NCI-H2029 treated with DMSO at 0.1 percent for 48 hours (cell line): Measurements from ENCODE around the gene TAF6.

Experiments
- DNase-seq: peaks from one replicate; lab custom pipeline; 2025; lab: John Stamatoyannopoulos, UW

The TAF6 gene

DNA sequence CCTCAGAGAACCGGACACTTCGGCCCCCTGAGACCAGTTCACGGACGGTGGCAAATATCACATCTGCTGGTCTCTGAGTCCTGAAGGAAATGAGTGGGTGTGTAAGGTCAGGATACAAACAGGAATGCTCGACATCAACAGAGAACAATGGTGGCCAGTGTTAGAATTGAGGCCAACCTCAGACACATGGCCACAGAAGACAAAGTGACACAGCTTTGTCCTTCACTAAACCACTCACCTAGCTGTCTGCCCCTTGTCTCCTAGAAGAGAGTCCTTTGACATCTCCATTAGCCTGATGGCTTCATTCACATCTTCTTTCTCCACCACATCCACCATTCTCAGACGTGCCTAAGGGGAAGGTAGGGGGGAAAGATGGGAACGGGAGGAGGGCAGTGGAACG lies 26.1 kb downstream of the TAF6 start:
- no peak for DNase-seq

DNA sequence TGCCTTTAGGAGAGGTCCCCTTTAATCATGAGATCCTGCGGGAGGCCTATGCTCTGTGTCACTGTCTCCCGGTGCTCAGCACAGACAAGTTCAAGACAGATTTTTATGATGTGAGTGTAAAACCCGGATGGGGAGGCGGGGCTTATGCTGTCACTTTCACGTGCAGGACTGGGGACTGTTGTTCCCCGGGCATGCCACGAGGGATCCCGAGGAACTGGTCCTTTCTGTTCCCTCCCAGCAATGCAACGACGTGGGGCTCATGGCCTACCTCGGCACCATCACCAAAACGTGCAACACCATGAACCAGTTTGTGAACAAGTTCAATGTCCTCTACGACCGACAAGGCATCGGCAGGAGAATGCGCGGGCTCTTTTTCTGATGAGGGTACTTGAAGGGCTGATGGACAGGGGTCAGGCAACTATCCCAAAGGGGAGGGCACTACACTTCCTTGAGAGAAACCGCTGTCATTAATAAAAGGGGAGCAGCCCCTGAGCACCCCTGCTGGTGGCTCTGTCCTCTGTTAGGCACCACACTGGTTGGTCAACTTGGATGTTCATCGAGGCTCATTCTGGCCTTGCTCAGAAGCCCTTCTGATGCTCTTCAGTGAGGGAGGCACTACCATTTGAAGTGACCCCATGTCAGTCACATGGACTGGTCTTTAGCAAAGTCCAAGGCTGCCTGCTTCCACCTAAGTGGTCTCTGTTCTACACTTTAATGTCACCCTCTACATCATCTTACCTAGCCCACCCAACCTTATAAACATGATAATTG lies 27.6 kb downstream of the TAF6 start:
- no peak for DNase-seq

DNA sequence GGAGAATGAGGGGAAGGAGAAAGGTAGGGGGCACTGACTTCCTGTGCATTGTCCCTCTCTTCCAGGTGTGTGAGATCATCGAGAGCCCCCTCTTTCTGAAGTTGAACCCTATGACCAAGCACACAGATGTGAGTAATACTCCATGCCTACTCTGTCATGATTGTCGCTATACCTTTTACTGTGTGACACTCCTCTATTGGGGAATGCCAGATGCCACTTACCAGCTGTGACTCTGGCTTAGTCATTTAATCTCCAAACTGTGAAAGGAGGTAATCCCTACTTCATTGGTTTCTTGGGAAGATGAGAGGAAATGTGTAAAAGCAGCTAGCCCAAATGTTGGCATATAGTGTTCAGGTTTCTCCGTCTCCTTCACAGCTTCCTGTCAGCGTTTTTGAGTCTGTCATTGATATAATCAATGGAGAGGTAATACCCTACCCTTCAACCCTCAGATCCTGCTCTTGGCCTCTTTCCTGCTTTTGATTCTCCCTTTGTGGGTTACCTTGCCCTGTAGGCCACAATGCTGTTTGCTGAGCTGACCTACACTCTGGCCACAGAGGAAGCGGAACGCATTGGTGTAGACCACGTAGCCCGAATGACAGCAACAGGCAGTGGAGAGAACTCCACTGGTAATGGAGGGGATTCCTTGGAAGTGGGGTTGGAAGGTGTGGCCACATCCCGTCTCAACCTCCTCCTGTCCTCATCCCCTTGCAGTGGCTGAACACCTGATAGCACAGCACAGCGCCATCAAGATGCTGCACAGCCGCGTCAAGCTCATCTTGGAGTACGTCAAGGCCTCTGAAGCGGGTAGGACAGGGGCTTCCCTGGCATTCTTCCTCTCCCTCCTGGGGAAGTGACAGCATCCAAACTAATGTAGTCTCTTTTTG lies 28.4 kb downstream of the TAF6 start:
- no peak for DNase-seq

DNA sequence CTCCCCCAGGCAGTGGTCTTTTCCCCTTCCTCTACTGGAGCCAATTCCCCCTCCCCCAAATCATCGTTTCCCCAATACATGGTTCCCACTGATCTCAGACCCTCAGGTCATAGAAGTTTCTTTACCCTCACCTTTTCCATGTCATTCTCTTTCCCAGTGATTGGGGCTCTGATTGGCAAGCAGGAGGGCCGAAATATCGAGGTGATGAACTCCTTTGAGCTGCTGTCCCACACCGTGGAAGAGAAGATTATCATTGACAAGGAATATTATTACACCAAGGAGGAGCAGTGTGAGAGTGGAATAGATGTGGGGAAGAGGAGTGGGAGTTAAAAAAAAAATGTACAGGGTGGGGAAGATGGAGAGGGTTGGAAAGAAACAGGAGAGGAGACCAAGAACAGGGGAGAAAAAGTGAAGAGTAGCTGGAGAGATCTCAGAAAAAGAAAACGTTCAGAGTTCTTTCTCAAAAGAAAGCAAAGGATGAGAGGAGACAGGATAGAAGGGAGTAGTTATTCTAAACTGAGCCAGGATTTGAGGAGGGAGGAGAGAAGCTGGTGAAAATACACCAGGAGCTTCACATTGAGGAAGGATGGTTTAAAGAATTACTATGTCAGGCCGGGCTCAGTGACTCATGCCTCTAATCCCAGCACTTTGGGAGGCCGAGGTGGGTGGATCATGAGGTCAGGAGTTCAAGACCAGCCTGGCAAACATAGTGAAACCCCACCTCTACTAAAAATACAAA lies 29.5 kb downstream of the TAF6 start:
- no peak for DNase-seq

DNA sequence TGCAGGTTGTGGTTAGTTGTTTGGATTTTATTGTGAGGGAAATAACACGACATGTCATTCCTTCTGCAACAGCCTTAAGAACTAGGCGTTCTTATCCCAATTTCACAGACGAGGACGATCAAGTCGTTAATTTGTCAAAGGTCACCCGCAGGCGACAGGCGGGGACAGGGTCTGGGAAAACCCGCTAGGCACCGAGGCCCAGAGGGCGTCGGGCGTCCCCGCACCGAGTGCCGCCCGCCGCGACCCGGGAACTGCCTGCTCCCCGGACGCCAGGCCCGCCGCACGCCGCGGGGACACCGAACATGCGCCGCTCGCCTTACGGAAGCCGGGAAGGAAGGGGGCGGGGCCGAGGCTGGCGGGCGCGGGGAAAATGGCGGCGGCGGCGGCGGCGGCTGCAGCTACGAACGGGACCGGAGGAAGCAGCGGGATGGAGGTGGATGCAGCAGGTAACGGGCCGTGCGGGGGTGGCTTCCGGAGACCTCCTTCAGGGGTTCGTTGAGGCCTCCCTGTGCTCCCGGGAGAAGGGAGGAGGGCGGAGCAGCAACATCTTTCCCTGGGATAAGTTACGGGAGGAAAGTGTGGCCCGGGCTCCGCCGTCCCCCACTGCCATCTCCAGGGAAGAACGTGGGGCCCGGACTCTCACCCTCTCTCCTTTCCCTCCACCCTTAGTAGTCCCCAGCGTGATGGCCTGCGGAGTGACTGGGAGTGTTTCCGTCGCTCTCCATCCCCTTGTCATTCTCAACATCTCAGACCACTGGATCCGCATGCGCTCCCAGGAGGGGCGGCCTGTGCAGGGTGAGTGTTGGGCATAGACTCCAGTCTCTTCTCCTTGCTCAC lies 30.3 kb downstream of the TAF6 start, which contains the start of gene COPS6:
COPS6 (plus strand) TSS at position 349 of the 837 bp plus-strand sequence; CDS start at position 371, 22 bp downstream.
- DNase-seq, result peak; percentile 24

DNA sequence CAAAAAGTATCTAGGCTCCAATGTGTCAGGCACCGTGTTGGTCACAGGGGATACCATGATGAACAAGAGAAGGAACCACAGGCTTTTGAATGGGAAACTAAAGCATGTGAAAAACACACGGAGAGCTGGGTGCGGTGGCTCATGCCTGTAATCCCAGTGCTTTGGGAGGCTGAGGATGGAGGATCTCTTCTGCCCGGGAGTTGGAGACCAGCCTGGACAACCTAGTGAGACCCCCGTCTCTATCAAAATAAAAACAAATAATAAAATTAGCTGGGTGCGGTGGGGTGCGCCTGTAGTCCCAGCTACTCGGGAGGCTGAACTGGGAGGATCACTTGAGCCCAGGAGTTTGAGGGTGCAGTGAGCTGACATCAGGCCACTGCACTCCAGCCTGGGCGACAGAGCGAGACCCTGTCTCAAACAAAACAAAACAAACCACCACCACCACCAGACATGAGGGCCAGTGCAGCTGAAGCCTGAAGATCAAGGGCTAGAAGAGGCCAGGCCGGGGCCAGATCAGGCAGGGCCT lies 31.0 kb downstream of the TAF6 start:
- DNase-seq, result no peak

DNA sequence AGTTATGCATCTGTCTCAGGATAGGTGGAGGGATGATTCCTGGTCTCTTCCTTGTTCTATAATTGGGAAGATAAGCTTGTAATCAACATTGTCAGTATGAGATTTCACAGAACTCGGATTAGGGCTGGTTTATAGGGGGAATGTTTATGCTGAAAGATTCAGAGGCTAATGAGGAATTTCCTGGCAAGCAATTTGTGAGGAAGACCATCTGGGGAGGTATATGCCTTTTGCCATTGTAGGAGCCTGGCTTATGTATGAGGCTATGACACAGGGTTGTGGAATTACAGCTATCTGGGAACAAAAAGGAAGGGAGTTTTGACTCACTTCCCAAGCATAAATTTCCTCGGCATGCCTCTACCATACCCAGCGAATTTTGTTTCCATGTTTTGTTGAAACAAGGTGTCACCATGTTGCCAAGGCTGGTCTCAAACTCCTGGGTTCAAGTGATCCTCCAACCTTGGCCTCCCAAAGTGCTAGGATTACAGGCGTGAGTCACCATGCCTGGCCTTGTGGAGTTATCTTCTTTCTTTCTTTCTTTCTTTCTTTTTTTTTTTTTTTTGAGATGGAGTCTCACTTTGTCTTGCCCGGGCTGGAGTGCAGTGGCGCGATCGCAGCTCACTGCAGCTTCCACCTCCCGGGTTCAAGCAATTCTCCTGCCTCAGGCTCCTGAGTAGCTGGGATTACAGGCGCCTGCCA lies 32.0 kb downstream of the TAF6 start:
- no peak for DNase-seq

DNA sequence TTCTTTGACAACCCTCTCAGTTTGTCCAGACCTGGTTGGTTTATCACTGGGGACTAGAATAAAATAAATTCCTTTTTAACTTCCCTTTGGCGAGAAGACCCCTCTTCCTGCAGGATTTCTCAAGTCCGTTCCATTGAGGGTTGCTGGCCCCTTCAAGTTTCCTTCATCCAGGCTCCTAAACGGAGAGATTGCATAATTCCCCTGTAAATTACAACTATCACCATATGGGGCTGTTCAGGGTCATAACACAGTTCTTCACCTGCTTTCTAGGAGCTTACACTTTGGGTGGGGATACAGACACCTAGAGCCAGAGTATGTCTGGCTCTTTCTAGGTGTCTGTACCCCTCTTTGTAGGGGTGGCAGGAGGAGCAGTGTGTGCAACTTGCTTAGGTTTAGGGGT lies 33.6 kb downstream of the TAF6 start:
- DNase-seq, result no peak

DNA sequence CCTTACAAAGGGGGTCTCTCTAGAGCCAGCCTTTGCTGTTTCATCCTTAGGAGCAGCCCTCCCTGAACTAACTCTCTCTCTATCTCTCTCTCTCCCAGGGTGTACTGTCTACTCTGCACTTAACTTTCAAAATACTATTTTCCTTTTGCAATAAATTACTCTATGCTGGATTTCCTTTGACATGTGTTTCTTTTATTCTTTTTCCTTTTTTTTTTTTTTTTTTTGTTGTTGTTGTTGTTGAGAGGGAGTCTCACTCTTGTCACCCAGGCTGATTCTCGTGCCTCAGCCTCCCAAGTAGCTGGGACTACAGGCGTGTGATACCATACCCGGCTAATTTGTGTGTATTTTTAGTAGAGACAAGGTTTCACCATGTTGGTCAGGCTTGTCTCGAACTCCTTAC lies 36.2 kb downstream of the TAF6 start:
- no peak for DNase-seq

DNA sequence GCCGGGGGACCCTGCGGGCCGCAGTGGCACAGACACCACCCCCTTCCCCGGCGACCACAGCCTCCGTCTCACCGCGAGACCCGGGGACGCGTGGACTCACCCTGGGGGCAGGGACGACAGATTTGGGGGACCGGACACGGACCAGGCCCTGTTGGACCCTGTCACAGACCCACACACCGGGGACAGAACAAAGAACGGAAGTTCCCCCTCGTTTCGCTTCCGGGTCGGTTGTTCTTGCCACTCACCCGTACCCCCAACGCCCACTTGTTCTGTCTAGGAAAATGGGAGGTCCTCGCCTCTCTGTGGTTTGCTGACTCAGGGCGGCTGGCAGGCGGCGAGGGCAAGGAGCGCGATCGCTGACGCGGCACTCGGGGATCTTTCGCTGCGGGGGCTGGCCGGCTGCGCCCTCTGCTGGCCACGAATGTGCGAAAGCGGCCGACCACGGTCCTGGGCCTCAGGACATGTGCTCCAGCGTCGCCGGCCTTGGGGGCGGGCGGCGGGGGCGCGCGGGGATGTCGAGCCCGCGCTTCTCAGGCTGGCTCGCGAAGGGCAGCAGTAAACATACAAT lies 37.5 kb downstream of the TAF6 start, which contains the start of gene ZNF3:
ZNF3 (minus strand) TSS at position 189 of the 568 bp plus-strand sequence. CDS start 4,366 bp downstream, outside the sequence.
- DNase-seq, result peak; percentile 94

DNA sequence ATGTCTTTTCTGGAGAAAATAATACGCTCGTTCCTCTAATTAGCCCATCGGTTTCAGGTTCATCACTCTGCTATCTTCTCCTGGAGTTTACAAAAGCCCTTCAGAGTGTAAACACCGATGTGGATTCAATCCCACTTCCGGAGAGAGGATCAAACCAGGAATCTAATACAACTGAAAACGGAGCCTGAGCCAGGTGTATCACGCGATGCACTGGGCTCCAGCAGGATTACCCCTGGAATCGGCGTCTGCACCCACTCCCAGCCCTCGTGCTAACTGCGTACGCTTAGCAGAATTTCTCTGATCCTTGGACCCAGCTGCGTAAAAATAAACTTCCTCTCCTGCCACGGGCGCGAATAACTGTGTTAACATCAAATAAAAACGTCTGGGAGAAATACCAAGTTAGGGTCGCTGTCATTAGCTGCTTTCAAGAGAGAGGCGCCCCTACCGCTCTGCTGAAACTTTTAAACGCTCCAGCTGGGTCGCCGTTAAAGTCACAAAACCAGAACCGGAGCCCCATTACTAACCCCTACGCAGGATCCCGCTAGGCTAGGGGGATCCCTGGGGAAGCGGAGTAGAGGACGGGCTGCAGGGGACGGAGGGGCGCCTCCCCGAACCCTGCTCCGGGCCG lies 38.1 kb downstream of the TAF6 start:
- DNase-seq, result peak; percentile 75

DNA sequence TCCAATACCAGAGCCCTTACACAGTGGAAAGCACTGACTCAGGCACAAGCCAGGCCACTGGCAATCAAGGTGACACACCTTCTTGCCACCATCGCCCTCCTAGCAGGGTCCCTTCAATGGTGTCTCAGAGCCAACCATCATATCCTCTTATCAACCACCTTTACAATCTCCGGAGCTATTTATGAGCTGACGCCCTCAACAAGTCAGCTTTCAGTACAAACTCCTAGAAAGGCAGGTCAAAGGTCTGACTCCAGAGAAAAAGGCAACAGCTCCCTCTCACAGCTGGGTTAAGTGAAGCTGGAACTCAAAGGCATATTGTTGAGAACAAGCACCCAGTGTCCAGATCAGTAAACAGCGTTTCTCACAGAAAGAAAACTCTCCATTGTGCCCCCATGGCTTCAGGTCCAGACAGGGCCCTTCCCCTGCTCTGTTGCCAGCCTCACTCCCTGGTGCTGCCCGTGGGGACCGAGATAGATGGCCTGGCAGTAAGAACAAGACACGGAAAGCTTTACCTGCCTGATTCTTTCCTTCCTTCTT lies 40.1 kb downstream of the TAF6 start:
- DNase-seq, result no peak

DNA sequence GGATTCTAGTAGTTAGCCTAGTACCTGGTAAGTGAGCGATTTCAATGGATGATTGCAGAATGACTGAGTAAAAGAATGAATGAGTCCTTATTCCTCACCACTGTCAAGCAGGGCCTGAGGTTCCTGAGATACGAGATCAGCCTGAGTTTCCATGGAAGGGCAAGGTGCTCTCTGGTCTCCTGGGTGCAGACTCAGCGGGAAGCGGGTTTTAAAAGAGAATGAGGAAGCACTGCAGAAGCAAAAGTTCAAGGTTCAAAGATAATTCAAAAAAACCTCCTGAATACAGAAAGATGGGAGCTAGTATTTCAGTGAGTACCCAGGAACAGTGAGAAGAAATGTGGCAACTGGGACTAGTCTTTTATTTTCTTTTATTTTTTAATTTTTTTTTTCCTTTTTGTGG lies 42.0 kb downstream of the TAF6 start:
- no peak for DNase-seq

DNA sequence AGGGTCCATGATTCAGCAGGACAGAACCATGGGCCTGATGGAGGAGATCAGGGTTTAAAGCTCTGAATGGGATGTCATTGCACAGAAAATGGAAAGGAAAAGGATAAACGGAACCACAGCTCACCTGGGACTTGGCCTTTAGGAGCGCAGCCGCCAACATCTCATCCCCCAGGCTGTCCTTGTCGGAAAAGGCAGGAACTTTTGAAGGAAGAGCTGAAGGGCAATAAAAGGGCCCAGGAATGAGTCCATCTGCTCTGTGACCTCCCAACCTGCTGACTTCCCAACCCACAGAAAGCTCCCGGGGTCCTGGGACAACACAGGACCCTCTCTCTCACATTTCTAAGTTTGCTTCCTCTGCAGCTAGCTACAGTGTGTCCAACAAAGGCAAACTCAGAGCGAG lies 43.7 kb downstream of the TAF6 start:
- DNase-seq, result no peak

DNA sequence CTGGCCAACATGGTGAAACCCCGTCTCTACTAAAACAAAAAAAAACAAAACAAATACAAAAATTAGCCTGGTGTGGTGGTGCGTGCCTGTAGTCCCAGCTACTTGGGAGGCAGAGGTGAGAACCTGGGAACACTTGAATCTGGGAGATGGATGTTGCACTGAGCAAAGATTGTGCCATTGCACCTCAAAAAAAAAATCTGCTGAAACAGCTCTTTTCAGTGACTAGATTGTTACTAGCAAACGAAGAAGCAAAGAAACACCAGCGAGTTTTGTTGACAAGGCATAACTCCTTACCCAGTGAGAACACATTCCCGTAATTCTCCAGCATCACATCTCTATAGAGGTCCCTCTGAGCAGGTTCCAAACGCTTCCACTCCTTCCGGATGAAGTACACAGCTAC lies 44.3 kb downstream of the TAF6 start:
- no peak for DNase-seq

DNA sequence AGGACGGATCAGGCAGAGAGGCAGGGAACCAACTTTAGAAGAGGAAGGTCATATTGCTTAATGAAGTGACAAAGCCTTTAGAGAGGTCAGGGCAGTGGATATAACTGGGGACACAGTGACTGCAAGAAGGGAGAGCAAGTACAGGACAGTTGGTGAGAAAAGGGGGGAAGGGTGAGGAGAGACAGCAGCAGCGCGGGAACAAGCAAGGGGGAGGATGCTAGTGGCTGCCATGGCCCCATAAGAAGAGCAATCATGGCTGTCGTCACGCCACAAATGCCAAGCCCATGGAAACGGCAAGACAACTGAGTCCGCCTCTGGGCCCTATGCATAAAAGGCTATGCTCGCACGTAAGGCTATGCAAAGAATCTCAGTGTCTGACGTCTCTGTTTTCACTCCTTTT lies 46.7 kb downstream of the TAF6 start:
- no peak for DNase-seq

DNA sequence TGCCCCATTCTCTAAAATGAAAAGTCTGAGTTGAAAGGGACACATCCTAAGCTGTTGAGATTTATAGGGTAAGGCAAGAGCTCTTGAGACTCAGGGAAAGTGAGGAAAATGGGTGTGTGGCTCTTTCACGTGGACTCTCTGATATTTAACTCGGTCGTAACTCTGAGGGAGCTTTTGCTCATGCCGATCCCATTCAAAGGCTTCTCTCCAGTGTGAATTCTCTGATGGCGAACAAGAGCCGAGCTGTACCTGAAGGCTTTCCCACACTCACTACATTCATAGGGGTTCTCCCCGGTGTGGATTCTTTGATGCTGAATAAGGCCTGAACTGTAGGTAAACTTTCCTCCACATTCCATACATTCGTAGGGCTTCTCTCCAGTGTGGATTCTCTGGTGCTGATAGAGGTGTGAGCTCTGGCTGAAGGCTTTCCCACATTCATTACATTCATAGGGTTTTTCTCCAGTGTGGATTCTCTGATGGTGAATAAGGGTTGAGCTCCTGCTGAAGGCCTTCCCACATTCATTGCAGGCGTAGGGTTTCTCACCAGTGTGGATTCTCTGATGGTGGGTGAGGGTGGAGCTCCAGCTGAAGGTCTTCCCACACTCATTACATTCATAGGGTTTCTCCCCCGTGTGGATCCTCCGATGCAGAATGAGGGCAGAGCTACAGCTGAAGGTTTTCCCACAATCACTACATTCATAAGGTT lies 48.0 kb downstream of the TAF6 start:
- no peak for DNase-seq

DNA sequence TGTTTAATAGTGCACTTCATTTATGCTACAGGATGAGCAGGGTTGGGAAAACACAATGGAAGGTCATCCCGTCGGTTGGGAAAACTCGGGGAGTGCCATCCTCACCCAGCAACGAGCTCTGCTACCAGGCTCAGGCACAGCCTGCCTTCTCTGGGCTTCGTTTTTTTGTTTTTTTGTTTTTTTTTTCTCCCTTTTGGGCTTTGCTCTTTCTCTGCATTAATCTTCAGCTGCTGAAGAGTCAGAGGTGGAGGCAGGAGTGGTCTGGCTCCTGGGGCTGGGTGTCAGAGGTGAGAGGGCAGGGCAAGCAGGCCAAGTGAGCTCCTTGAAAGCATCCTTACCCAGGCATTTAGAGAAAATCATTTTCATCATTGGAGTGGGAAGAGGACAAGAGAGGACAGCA lies 49.2 kb downstream of the TAF6 start:
- no peak for DNase-seq

DNA sequence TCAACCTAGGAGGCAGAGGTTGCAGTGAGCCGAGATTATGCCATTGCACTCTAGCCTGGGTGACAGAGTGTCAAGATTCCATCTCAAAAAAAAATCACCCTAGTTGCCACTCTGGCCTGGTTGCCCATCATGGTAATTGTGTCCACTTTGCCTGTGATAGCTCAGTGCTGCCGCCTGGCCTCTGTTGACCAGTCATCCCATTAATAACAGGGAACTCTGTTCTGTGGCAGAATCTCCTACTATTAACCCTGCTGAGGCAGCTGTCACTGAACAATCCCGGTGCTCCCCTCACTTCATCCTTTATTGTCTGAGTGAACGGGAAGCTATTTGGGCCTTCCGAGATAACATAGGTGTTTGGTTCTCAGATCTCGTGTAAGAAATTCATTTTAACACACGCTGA lies 52.2 kb downstream of the TAF6 start:
- no peak for DNase-seq
